GM23338 (cell line): ENCODE data around the gene CCR6. TPM values are rescaled to one million over a fixed set of nuclear protein-coding genes. Genes with fewer than 3 reads are reported as not detected.

ENCODE experiments used
- ATAC-seq: fragments of 200-7000 bp; cut with Tn5 transposase; 3 replicates; pipeline ENCODE4 v1.9.1; 2020
- DNase-seq: peaks from one replicate; pipeline ENCODE4 v3.0.0-alpha.2; 2015; ENCODE audit warnings: low spot score
- H2AFZ ChIP-seq: fragments of 200-600 bp; sonication (generic); 2 replicates; pipeline ENCODE4 v1.8.0; 2016; ENCODE audit warnings: antibody characterized with exemption, mild to moderate bottlenecking, moderate library complexity
- H3F3A ChIP-seq: fragments of 200-600 bp; sonication (generic); replicated peaks from 2 replicates; pipeline ENCODE4 v1.8.0; 2017; ENCODE audit warnings: antibody characterized with exemption, mixed run types, low read depth
- H3K27ac ChIP-seq: fragments of 200-600 bp; sonication (generic); 2 replicates; pipeline ENCODE4 v1.6.1; 2016; ENCODE audit warnings: low read depth
- H3K27me3 ChIP-seq: fragments of 200-600 bp; sonication (generic); 2 replicates; pipeline ENCODE4 v1.8.0; 2016; ENCODE audit warnings: mild to moderate bottlenecking, mixed run types, moderate library complexity; ENCODE audit not compliant: insufficient read depth
- H3K36me3 ChIP-seq: fragments of 200-600 bp; sonication (generic); 2 replicates; pipeline ENCODE4 v1.8.0; 2016; ENCODE audit warnings: mild to moderate bottlenecking; ENCODE audit not compliant: insufficient read depth
- H3K4me1 ChIP-seq: fragments of 200-600 bp; sonication (generic); 2 replicates; pipeline ENCODE4 v1.8.0; 2016; ENCODE audit warnings: mild to moderate bottlenecking, moderate library complexity; ENCODE audit not compliant: insufficient read depth
- H3K4me2 ChIP-seq: fragments of 200-600 bp; sonication (generic); 2 replicates; pipeline ENCODE4 v1.7.1; 2017; ENCODE audit warnings: mixed run types
- H3K4me3 ChIP-seq: fragments of 200-600 bp; sonication (generic); 2 replicates; pipeline ENCODE4 v1.6.1; 2016; ENCODE audit warnings: mixed run types
- H3K79me2 ChIP-seq: fragments of 200-600 bp; sonication (generic); replicated peaks from 2 replicates; pipeline ENCODE4 v1.8.0; 2017; ENCODE audit warnings: mild to moderate bottlenecking; ENCODE audit not compliant: insufficient read depth
- H3K9me2 ChIP-seq: fragments of 200-600 bp; sonication (generic); 2 replicates; pipeline ENCODE4 v1.8.0; 2017; ENCODE audit not compliant: insufficient read depth
- H4K20me1 ChIP-seq: fragments of 200-600 bp; sonication (generic); replicated peaks from 2 replicates; pipeline ENCODE4 v1.8.0; 2017; ENCODE audit warnings: mild to moderate bottlenecking; ENCODE audit not compliant: insufficient read depth
- H3K27ac Mint-ChIP-seq: 2 replicates; pipeline ENCODE4 v1.8.0; 2020; ENCODE audit warnings: inconsistent platforms, mild to moderate bottlenecking, moderate library complexity, mixed read lengths
- H3K27me3 Mint-ChIP-seq: 3 replicates; pipeline ENCODE4 v1.8.0; 2022; ENCODE audit warnings: low read depth, mild to moderate bottlenecking, moderate library complexity, mixed read lengths, inconsistent platforms; ENCODE audit not compliant: insufficient read depth, poor library complexity
- H3K36me3 Mint-ChIP-seq: 3 replicates; pipeline ENCODE4 v1.8.0; 2021; ENCODE audit warnings: low read depth, mild to moderate bottlenecking, inconsistent platforms, moderate library complexity, mixed read lengths
- H3K4me1 Mint-ChIP-seq: 3 replicates; pipeline ENCODE4 v1.8.0; 2020; ENCODE audit warnings: mild to moderate bottlenecking, inconsistent platforms, mixed read lengths
- H3K4me3 Mint-ChIP-seq: 3 replicates; pipeline ENCODE4 v1.8.0; 2021; ENCODE audit warnings: moderate library complexity, mild to moderate bottlenecking, inconsistent platforms, mixed read lengths
- H3K9me3 Mint-ChIP-seq: 3 replicates; pipeline ENCODE4 v1.8.0; 2020; ENCODE audit warnings: moderate library complexity, mild to moderate bottlenecking, inconsistent platforms, mixed read lengths
- CREB1 ChIP-seq: fragments of 250-450 bp; sonication (Bioruptor Pico); IDR thresholded peaks from 2 replicates; pipeline ENCODE4 v1.5.0; 2020; ENCODE audit warnings: low read depth, mild to moderate bottlenecking, moderate library complexity
- EZH2 ChIP-seq: fragments of 200-600 bp; sonication (generic); IDR thresholded peaks from one replicate; pipeline ENCODE4 v1.8.0; 2017; ENCODE audit warnings: antibody characterized with exemption, mild to moderate bottlenecking, low read depth; ENCODE audit not compliant: unreplicated experiment
- EZH2phosphoT487 ChIP-seq: fragments of 200-600 bp; sonication (generic); IDR thresholded peaks from one replicate; pipeline ENCODE4 v1.8.1; 2018; ENCODE audit warnings: antibody characterized with exemption; ENCODE audit not compliant: unreplicated experiment
- JUNB ChIP-seq: IDR thresholded peaks from one replicate; pipeline ENCODE4 v1.6.1; 2016; ENCODE audit warnings: antibody characterized with exemption; ENCODE audit not compliant: unreplicated experiment
- NANOG ChIP-seq: IDR thresholded peaks from 2 replicates; pipeline ENCODE4 v1.6.1; 2016; ENCODE audit warnings: antibody characterized with exemption, borderline replicate concordance
- POLR2AphosphoS5 ChIP-seq: IDR thresholded peaks from 2 replicates; pipeline ENCODE4 v1.6.1; 2016; ENCODE audit warnings: antibody characterized with exemption, low read depth
- STAT1 ChIP-seq: IDR thresholded peaks from one replicate; pipeline ENCODE4 v1.6.1; 2016; ENCODE audit warnings: antibody characterized with exemption; ENCODE audit not compliant: unreplicated experiment
- ZNF114 ChIP-seq: fragments of 250-450 bp; sonication (Bioruptor Pico); IDR thresholded peaks from 2 replicates; pipeline ENCODE4 v1.5.0; 2020; ENCODE audit warnings: mild to moderate bottlenecking, moderate library complexity
- ZNF331 ChIP-seq: fragments of 250-450 bp; sonication (Bioruptor Pico); IDR thresholded peaks from 2 replicates; pipeline ENCODE4 v1.5.0; 2020; ENCODE audit warnings: low read depth, mild to moderate bottlenecking, moderate library complexity
- polyA plus RNA-seq: library from polyadenylated mRNA; unstranded; fragments of >200 nt; fragmentation: Nextera tagmentation; extraction: Ambion mirVana; gene quantifications from 2 replicates; pipeline ENCODE4 v1.2.1, GENCODE V29; 2016
- total RNA-seq: library from RNA; depleted of rRNA; stranded (reverse); fragments of >200 nt; shearing (Covaris generic); gene quantifications from 2 replicates; pipeline ENCODE4 v1.2.3, GENCODE V29; 2014
- TF ChIP-seq, protein P1 (sequence below): IDR thresholded peaks from one replicate; pipeline ENCODE4 v1.6.1; 2018; ENCODE audit warnings: antibody characterized with exemption; ENCODE audit not compliant: unreplicated experiment
- TF ChIP-seq, protein P2 (sequence below): IDR thresholded peaks from 2 replicates; pipeline ENCODE4 v1.6.1; 2016; ENCODE audit warnings: antibody characterized with exemption
- TF ChIP-seq, protein P3 (sequence below), 2 experiments: fragments of 200-600 bp in 1 of 2; sonication (generic) in 1 of 2; conservative IDR thresholded peaks; 2 replicates each; pipeline versions ENCODE4 v1.5.1 to v1.6.1; 2016 to 2017; ENCODE audit warnings: antibody characterized with exemption in 2 of 2, low read depth in 2 of 2, mild to moderate bottlenecking in 2 of 2, moderate library complexity in 1 of 2
- TF ChIP-seq, protein P4 (sequence below): fragments of 250-450 bp; sonication (Bioruptor Pico); IDR thresholded peaks from 2 replicates; pipeline ENCODE4 v1.5.0; 2020; ENCODE audit warnings: mild to moderate bottlenecking, moderate library complexity

The CCR6 gene
- total and polyA plus RNA-seq, 2 experiments from 2014 or later = not detected

DNA sequence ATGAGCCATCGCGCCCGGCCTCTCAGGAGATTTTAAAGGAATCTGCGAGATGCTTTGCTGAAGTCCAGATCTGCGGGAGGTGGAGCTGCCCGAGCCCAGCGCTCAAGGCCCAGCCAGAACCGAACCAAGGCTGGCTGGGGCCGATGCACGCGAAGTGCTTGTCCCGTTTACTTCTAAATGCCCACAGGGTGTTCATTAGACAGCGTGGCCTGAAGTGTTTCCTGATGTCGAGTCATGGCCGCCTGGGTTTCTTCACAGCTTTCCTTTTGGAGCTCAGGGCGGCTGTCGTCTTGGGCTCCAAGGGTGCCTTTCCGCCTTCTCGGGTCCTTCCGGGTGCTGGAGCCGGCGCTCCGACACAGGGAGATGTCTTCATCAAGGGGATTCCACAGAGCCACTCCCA is 25.1 kb upstream of the CCR6 start:
- Mint-ChIP-seq H3K36me3 (no peaks in the 10 kb centered on the region), H3K4me1 (peaks cover 14% of the 10 kb centered on the region), H3K4me3 (no peak overlapping the region), H3K9me3 (no peaks in the 10 kb centered on the region), H3K27me3 (peaks cover 3% of the 10 kb centered on the region), H3K27ac (no peak overlapping the region)
- Histone ChIP-seq H3K4me2 (no peak overlapping the region), H3F3A (no peaks in the 10 kb centered on the region), H3K27me3 (no peaks in the 10 kb centered on the region), H3K27ac (no peak overlapping the region), H3K9me2 (0 out of 2 replicates have a peak, but pooled peaks cover 3% of the 10 kb centered on the region), H3K4me1 (peaks cover 7% of the 10 kb centered on the region; the same call in 1 of the 2 replicates), H3K4me3 (no peak overlapping the region), H3K36me3 (no peaks in the 10 kb centered on the region), H4K20me1 (no peaks in the 10 kb centered on the region), H2AFZ (peak overlapping the region; percentile 59; the same call in 1 of the 2 replicates), H3K79me2 (no peaks in the 10 kb centered on the region)
- ATAC-seq = no peak
- no peak for DNase-seq
- TF ChIP-seq, protein P1, sequence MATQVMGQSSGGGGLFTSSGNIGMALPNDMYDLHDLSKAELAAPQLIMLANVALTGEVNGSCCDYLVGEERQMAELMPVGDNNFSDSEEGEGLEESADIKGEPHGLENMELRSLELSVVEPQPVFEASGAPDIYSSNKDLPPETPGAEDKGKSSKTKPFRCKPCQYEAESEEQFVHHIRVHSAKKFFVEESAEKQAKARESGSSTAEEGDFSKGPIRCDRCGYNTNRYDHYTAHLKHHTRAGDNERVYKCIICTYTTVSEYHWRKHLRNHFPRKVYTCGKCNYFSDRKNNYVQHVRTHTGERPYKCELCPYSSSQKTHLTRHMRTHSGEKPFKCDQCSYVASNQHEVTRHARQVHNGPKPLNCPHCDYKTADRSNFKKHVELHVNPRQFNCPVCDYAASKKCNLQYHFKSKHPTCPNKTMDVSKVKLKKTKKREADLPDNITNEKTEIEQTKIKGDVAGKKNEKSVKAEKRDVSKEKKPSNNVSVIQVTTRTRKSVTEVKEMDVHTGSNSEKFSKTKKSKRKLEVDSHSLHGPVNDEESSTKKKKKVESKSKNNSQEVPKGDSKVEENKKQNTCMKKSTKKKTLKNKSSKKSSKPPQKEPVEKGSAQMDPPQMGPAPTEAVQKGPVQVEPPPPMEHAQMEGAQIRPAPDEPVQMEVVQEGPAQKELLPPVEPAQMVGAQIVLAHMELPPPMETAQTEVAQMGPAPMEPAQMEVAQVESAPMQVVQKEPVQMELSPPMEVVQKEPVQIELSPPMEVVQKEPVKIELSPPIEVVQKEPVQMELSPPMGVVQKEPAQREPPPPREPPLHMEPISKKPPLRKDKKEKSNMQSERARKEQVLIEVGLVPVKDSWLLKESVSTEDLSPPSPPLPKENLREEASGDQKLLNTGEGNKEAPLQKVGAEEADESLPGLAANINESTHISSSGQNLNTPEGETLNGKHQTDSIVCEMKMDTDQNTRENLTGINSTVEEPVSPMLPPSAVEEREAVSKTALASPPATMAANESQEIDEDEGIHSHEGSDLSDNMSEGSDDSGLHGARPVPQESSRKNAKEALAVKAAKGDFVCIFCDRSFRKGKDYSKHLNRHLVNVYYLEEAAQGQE = no peak
- TF ChIP-seq, protein P2, sequence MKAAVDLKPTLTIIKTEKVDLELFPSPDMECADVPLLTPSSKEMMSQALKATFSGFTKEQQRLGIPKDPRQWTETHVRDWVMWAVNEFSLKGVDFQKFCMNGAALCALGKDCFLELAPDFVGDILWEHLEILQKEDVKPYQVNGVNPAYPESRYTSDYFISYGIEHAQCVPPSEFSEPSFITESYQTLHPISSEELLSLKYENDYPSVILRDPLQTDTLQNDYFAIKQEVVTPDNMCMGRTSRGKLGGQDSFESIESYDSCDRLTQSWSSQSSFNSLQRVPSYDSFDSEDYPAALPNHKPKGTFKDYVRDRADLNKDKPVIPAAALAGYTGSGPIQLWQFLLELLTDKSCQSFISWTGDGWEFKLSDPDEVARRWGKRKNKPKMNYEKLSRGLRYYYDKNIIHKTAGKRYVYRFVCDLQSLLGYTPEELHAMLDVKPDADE = no peak
- TF ChIP-seq, protein P3, sequence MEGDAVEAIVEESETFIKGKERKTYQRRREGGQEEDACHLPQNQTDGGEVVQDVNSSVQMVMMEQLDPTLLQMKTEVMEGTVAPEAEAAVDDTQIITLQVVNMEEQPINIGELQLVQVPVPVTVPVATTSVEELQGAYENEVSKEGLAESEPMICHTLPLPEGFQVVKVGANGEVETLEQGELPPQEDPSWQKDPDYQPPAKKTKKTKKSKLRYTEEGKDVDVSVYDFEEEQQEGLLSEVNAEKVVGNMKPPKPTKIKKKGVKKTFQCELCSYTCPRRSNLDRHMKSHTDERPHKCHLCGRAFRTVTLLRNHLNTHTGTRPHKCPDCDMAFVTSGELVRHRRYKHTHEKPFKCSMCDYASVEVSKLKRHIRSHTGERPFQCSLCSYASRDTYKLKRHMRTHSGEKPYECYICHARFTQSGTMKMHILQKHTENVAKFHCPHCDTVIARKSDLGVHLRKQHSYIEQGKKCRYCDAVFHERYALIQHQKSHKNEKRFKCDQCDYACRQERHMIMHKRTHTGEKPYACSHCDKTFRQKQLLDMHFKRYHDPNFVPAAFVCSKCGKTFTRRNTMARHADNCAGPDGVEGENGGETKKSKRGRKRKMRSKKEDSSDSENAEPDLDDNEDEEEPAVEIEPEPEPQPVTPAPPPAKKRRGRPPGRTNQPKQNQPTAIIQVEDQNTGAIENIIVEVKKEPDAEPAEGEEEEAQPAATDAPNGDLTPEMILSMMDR (conservative IDR thresholded peaks at IDR 0.05; ENCODE audit: low read depth in 2 of 2) = no peak
- TF ChIP-seq ZNF331 (CRISPR knock-in tag) (no peak), CREB1 (CRISPR knock-in tag) (no peak), STAT1 (no peak), NANOG (no peak), ZNF114 (CRISPR knock-in tag) (no peak), JUNB (no peak), POLR2AphosphoS5 (no peak), EZH2phosphoT487 (no peak), EZH2 (no peak)
- TF ChIP-seq, protein P4, sequence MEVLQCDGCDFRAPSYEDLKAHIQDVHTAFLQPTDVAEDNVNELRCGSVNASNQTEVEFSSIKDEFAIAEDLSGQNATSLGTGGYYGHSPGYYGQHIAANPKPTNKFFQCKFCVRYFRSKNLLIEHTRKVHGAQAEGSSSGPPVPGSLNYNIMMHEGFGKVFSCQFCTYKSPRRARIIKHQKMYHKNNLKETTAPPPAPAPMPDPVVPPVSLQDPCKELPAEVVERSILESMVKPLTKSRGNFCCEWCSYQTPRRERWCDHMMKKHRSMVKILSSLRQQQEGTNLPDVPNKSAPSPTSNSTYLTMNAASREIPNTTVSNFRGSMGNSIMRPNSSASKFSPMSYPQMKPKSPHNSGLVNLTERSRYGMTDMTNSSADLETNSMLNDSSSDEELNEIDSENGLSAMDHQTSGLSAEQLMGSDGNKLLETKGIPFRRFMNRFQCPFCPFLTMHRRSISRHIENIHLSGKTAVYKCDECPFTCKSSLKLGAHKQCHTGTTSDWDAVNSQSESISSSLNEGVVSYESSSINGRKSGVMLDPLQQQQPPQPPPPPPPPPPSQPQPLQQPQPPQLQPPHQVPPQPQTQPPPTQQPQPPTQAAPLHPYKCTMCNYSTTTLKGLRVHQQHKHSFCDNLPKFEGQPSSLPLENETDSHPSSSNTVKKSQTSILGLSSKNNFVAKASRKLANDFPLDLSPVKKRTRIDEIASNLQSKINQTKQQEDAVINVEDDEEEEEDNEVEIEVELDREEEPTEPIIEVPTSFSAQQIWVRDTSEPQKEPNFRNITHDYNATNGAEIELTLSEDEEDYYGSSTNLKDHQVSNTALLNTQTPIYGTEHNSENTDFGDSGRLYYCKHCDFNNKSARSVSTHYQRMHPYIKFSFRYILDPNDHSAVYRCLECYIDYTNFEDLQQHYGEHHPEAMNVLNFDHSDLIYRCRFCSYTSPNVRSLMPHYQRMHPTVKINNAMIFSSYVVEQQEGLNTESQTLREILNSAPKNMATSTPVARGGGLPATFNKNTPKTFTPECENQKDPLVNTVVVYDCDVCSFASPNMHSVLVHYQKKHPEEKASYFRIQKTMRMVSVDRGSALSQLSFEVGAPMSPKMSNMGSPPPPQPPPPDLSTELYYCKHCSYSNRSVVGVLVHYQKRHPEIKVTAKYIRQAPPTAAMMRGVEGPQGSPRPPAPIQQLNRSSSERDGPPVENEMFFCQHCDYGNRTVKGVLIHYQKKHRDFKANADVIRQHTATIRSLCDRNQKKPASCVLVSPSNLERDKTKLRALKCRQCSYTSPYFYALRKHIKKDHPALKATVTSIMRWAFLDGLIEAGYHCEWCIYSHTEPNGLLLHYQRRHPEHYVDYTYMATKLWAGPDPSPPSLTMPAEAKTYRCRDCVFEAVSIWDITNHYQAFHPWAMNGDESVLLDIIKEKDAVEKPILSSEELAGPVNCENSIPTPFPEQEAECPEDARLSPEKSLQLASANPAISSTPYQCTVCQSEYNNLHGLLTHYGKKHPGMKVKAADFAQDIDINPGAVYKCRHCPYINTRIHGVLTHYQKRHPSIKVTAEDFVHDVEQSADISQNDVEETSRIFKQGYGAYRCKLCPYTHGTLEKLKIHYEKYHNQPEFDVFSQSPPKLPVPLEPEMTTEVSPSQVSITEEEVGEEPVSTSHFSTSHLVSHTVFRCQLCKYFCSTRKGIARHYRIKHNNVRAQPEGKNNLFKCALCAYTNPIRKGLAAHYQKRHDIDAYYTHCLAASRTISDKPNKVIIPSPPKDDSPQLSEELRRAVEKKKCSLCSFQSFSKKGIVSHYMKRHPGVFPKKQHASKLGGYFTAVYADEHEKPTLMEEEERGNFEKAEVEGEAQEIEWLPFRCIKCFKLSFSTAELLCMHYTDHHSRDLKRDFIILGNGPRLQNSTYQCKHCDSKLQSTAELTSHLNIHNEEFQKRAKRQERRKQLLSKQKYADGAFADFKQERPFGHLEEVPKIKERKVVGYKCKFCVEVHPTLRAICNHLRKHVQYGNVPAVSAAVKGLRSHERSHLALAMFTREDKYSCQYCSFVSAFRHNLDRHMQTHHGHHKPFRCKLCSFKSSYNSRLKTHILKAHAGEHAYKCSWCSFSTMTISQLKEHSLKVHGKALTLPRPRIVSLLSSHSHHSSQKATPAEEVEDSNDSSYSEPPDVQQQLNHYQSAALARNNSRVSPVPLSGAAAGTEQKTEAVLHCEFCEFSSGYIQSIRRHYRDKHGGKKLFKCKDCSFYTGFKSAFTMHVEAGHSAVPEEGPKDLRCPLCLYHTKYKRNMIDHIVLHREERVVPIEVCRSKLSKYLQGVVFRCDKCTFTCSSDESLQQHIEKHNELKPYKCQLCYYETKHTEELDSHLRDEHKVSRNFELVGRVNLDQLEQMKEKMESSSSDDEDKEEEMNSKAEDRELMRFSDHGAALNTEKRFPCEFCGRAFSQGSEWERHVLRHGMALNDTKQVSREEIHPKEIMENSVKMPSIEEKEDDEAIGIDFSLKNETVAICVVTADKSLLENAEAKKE (CRISPR knock-in tag) = no peak
